ENCODE measurements around the gene DUSP5.

GRCh38 chr10:110462166-110463095 is 35.3 kb upstream of the DUSP5 start:
- TF ChIP-seq CTCF (IDR thresholded peaks at IDR 0.05) (no peak), POLR2AphosphoS2 (conservative IDR thresholded peaks at IDR 0.05; ENCODE audit: low read length) (no peak), NPAS2 (CRISPR knock-in tag; IDR thresholded peaks at IDR 0.05; ENCODE audit: borderline replicate concordance) (no peak), MAFK (IDR thresholded peaks at IDR 0.05; ENCODE audit: partially characterized antibody) (no peak), PHF8 (IDR thresholded peaks at IDR 0.05; ENCODE audit: borderline replicate concordance, low read depth) (no peak), PBX3 (IDR thresholded peaks at IDR 0.05) (no peak), MAX (IDR thresholded peaks at IDR 0.05) (no peak), POLR2A (IDR thresholded peaks at IDR 0.05; ENCODE audit: low read length) (no peak), CBX2 (IDR thresholded peaks at IDR 0.05; ENCODE audit: borderline replicate concordance, low read depth) (no peak)

Measured in A549 (cell line).